Measurements from ENCODE around the gene C1QTNF4.

GRCh38 chr11:47558695-47559094 is 35.5 kb downstream of the C1QTNF4 start:
- TF ChIP-seq CTCF (IDR thresholded peaks at IDR 0.05 in 8 of 11, conservative IDR thresholded peaks at IDR 0.05 in 3 of 11) (no peak), POLR2A (IDR thresholded peaks at IDR 0.05) (no peak), POLR2AphosphoS5 (IDR thresholded peaks at IDR 0.05) (no peak)
